Endothelial cell of umbilical vein (primary cell): Measurements from ENCODE around the gene DPY19L2.
"Not testable (repeated sequence)": the region's sequence is repeated elsewhere in the genome, so short reads cannot be mapped to it uniquely, and the experiment has no call there.

Source experiments
- CTCF ChIP-seq, 2 donors: IDR thresholded peaks; 1 replicate in 1 of 2; 2 replicates in 1 of 2; pipeline ENCODE4 v1.5.1; 2011; ENCODE audit warnings: low read length in 2 of 2, mild to moderate bottlenecking in 2 of 2, moderate library complexity in 2 of 2, control low read depth in 1 of 2, inconsistent platforms in 1 of 2, low read depth in 1 of 2; ENCODE audit not compliant: insufficient read depth in 1 of 2; ENCODE audit errors: extremely low read depth in 1 of 2
- EZH2 ChIP-seq: IDR thresholded peaks from 2 replicates; pipeline ENCODE4 v1.6.1; 2012; ENCODE audit warnings: borderline replicate concordance, low read depth, mild to moderate bottlenecking, moderate library complexity, low read length, inconsistent platforms; ENCODE audit not compliant: severe bottlenecking
- FOS ChIP-seq: IDR thresholded peaks from 2 replicates; pipeline ENCODE4 v1.6.1; 2011; ENCODE audit warnings: mild to moderate bottlenecking, low read length, moderate library complexity, borderline replicate concordance; ENCODE audit not compliant: insufficient read depth
- JUN ChIP-seq: IDR thresholded peaks from 2 replicates; pipeline ENCODE4 v1.6.1; 2011; ENCODE audit warnings: borderline replicate concordance, low read depth; ENCODE audit not compliant: insufficient read length, insufficient read depth
- MAX ChIP-seq: IDR thresholded peaks from 2 replicates; pipeline ENCODE4 v1.6.1; 2011; ENCODE audit not compliant: insufficient read depth, insufficient read length
- POLR2A ChIP-seq: IDR thresholded peaks from 2 replicates; pipeline ENCODE4 v1.6.1; 2012; ENCODE audit warnings: low read depth, mild to moderate bottlenecking, control low read depth, low read length

- TF ChIP-seq CTCF (IDR thresholded peaks at IDR 0.05; ENCODE audit: extremely low read depth in 1 of 2, insufficient read depth in 1 of 2, low read depth in 1 of 2, low read length in 2 of 2); JUN; POLR2A; EZH2; FOS; MAX: not testable (repeated sequence)
These were observed 129.6 kb downstream of the DPY19L2 start for GRCh38 chr12:63538656-63539055.
